ENCODE data around the gene BPIFA3.

- no peak for TF ChIP-seq CTCF (IDR thresholded peaks at IDR 0.05)
- TF ChIP-seq POLR2A (IDR thresholded peaks at IDR 0.05): no peak
Measured at GRCh38 chr20:33273117-33273851, 56.1 kb downstream of the BPIFA3 start.
